OCI-LY7 (cell line): ENCODE measurements around the gene KCNH1.

Experiments
- EZH2phosphoT487 ChIP-seq: fragments of 200-600 bp; sonication (generic); IDR thresholded peaks from 2 replicates; pipeline ENCODE4 v1.6.1; 2018; ENCODE audit warnings: low read depth, borderline replicate concordance, mild to moderate bottlenecking, mixed run types, antibody characterized with exemption, low read length, moderate library complexity, mixed read lengths
- TF ChIP-seq, protein P1 (sequence below): fragments of 200-600 bp; sonication (generic); conservative IDR thresholded peaks from 2 replicates; pipeline ENCODE4 v1.5.1; 2014; ENCODE audit warnings: mild to moderate bottlenecking, antibody characterized with exemption, low read length, moderate library complexity, mixed read lengths

DNA sequence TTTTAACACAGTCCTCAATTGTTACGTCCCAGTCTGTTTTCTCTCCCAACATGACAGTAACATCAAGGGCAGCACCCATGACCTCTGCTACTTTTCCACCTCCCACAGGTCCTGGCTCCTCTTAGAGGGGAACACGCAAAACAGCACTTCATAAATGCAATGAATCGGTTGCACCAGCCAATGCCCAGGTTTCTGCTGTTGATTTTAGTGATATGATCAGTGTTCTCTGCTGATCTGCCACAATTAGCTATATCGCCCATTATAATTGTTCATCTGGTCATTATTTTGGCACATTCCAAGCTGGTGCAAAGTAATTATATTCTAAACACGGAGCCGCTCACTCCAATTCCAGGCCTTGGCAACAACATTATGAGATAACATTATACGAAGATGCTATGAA lies 184.5 kb downstream of the KCNH1 start:
- TF ChIP-seq, protein P1, sequence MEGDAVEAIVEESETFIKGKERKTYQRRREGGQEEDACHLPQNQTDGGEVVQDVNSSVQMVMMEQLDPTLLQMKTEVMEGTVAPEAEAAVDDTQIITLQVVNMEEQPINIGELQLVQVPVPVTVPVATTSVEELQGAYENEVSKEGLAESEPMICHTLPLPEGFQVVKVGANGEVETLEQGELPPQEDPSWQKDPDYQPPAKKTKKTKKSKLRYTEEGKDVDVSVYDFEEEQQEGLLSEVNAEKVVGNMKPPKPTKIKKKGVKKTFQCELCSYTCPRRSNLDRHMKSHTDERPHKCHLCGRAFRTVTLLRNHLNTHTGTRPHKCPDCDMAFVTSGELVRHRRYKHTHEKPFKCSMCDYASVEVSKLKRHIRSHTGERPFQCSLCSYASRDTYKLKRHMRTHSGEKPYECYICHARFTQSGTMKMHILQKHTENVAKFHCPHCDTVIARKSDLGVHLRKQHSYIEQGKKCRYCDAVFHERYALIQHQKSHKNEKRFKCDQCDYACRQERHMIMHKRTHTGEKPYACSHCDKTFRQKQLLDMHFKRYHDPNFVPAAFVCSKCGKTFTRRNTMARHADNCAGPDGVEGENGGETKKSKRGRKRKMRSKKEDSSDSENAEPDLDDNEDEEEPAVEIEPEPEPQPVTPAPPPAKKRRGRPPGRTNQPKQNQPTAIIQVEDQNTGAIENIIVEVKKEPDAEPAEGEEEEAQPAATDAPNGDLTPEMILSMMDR, result no peak
- no peak for TF ChIP-seq EZH2phosphoT487
